Measurements from ENCODE around the gene DRD2. TPM values are rescaled to one million over a fixed set of nuclear protein-coding genes. Genes with fewer than 3 reads are reported as not detected.

The DRD2 gene
- total and polyA plus RNA-seq, 5 donors, result 0.05 TPM; not detected in 4

GRCh38 chr11:113398669-113399430 is 76.3 kb downstream of the DRD2 start:
- DNase-seq, result no peak
- no peak overlapping the region for H3K27ac ChIP-seq (ENCODE audit: low read length)
- 87% methylated on average over 24 of the region's 24 CpGs for WGBS
- intact Hi-C loops (cut with DNase I), result no loop called here
- no peaks in the 10 kb centered on the region for H3K9me3 ChIP-seq (ENCODE audit: control insufficient read depth, low read length)
- H3K4me1 ChIP-seq (ENCODE audit: control insufficient read depth, insufficient read depth, low read length), result no peaks in the 10 kb centered on the region
- ATAC-seq, result no peak
- H3K4me3 ChIP-seq (ENCODE audit: low read length), result no peak overlapping the region
- no peaks in the 10 kb centered on the region for H3K27me3 ChIP-seq (ENCODE audit: control insufficient read depth, insufficient read depth)

- H3K27ac ChIP-seq (ENCODE audit: low read length), result no peak overlapping the region
- no peak for ATAC-seq
- no peaks in the 10 kb centered on the region for H3K9me3 ChIP-seq (ENCODE audit: control insufficient read depth, low read length)
- H3K4me1 ChIP-seq (ENCODE audit: control insufficient read depth, insufficient read depth, low read length), result no peaks in the 10 kb centered on the region
- intact Hi-C loops (cut with DNase I), result no loop called here
- DNase-seq, result no peak
- no peaks in the 10 kb centered on the region for H3K27me3 ChIP-seq (ENCODE audit: control insufficient read depth, insufficient read depth)
- no peak overlapping the region for H3K4me3 ChIP-seq (ENCODE audit: low read length)
- 93% methylated on average over 4 of the region's 4 CpGs for WGBS
Observed at GRCh38 chr11:113397821-113398220, 77.4 kb downstream of the DRD2 start.

DNA sequence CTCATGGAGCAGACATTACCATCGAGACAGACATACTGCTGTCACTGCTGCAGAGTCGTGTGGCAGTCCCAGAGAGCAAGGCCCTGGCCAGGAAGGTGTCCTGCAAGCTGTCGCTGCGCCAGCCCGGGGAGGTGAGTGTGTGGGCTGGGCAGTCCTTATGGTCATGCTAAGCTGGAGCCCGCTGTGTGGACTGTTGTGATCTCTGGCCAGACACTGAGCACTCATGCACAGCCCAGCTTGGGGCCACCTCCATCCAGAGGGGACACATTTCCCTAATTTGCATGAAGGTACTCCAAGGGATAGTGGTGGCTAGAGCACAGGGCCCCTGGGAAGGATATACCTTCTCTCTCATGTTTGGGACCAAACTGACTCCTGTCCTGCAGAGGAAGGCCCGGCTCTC is 78.0 kb downstream of the DRD2 start:
- Histone ChIP-seq H3K4me3 (ENCODE audit: low read length) (no peak overlapping the region), H3K27me3 (ENCODE audit: control insufficient read depth, insufficient read depth) (no peaks in the 10 kb centered on the region), H3K4me1 (ENCODE audit: control insufficient read depth, insufficient read depth, low read length) (no peaks in the 10 kb centered on the region), H3K9me3 (ENCODE audit: control insufficient read depth, low read length) (no peaks in the 10 kb centered on the region), H3K27ac (ENCODE audit: low read length) (no peak overlapping the region)
- intact Hi-C loops (cut with DNase I), result no loop called here
- ATAC-seq (no peak), DNase-seq (no peak)
- WGBS, result 70% methylated on average over 7 of the region's 7 CpGs

DNA sequence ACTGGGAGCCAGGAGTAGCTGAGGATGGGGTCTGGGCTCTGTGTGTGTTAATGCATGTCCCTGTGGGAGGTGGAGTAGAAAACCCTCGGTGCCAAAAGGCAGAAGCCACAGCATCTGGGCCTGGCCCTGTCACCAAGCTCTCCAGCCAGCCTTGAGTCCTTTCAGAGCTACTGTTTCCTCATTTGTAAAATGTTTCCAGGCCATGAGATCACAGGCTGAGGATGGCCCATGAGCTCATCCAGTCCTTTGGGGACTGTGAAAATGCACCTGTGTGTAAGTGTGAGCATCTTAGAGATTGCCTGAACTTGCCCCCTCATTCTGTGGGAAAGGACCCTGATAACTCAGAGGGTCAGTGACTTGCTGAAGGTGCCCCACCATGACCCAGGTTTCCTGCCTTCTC is 78.5 kb downstream of the DRD2 start:
- ATAC-seq (no peak), DNase-seq (no peak)
- 67% methylated on average over 1 of the region's 1 CpG for WGBS

DNA sequence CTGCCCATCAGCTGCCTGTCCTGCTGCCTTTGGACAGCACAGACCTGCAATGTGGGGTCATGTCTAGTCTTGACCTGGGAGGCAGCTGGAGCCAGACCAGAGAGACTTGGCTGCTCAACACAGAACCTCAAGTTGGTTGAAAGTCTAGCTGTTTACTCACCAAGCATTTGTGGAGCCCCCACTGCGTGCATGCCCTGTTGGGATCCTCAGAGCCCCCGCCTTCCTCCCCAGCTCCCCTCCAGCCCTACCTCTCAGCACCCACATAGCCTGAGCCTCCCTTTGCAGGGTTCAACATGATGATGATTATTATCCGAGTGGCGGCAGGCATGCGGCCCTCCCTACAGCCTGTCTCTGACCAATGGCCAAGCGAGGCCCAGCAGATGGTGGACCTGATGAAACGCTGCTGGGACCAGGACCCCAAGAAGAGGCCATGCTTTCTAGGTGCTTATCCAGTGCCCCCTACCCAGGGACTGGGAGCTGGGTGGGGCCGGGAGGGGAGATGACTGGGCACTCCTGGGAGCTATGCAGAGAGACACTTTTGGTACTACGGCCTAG is 79.3 kb downstream of the DRD2 start:
- intact Hi-C loops (cut with DNase I), result no loop called here
- ATAC-seq (no peak), DNase-seq (no peak)
- WGBS, result 93% methylated on average over 9 of the region's 9 CpGs
- Histone ChIP-seq H3K4me1 (ENCODE audit: control insufficient read depth, insufficient read depth, low read length) (no peaks in the 10 kb centered on the region), H3K27ac (ENCODE audit: low read length) (no peak overlapping the region), H3K9me3 (ENCODE audit: control insufficient read depth, low read length) (no peaks in the 10 kb centered on the region), H3K4me3 (ENCODE audit: low read length) (no peak overlapping the region), H3K27me3 (ENCODE audit: control insufficient read depth, insufficient read depth) (no peaks in the 10 kb centered on the region)

More for the DNA sequence above, 78.5 kb downstream of the DRD2 start:
- Histone ChIP-seq H3K27ac (ENCODE audit: low read length) (no peak overlapping the region), H3K4me3 (ENCODE audit: low read length) (no peak overlapping the region), H3K27me3 (ENCODE audit: control insufficient read depth, insufficient read depth) (no peaks in the 10 kb centered on the region), H3K9me3 (ENCODE audit: control insufficient read depth, low read length) (no peaks in the 10 kb centered on the region), H3K4me1 (ENCODE audit: control insufficient read depth, insufficient read depth, low read length) (no peaks in the 10 kb centered on the region)
- intact Hi-C loops (cut with DNase I), result no loop called here

DNA sequence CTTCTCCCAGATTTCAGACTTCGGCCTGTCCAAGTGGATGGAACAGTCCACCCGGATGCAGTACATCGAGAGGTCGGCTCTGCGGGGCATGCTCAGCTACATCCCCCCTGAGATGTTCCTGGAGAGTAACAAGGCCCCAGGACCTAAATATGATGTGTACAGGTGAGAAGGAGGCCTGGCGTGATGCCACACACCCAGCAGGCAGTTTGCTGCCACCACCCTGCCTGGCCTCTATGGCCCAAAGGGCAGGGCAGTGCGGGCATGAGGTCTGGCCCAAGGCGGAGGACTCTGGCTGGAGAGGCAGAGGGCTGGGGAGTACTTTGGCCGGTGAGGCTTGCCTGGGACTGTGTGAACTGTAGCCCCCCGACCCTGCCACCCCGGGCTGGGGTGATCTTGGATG is 80.3 kb downstream of the DRD2 start:
- no peak overlapping the region for H3K4me3 ChIP-seq (ENCODE audit: low read length)
- no peaks in the 10 kb centered on the region for H3K27me3 ChIP-seq (ENCODE audit: control insufficient read depth, insufficient read depth)
- no peak overlapping the region for H3K27ac ChIP-seq (ENCODE audit: low read length)
- H3K4me1 ChIP-seq (ENCODE audit: control insufficient read depth, insufficient read depth, low read length), result no peaks in the 10 kb centered on the region
- no peak for ATAC-seq
- intact Hi-C loops (cut with DNase I), result no loop called here
- no peak for DNase-seq
- WGBS, result 94% methylated on average over 11 of the region's 11 CpGs
- H3K9me3 ChIP-seq (ENCODE audit: control insufficient read depth, low read length), result no peaks in the 10 kb centered on the region

DNA sequence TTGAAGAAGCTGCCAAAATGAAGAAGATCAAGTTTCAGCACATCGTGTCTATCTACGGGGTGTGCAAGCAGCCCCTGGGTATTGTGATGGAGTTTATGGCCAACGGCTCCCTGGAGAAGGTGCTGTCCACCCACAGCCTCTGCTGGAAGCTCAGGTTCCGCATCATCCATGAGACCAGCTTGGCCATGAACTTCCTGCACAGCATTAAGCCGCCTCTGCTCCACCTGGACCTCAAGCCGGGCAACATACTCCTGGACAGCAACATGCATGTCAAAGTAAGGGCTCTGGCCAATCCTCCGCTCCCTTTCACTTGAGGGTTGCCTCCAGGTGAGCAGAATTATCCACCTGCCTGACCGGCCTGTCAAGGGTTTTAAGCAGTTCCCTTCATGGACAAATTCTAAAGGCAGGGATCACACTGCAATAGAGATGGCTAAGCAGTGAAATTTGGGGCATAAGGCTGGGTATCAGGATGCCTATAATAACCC is 81.7 kb downstream of the DRD2 start:
- Histone ChIP-seq H3K4me3 (ENCODE audit: low read length) (no peak overlapping the region), H3K27me3 (ENCODE audit: control insufficient read depth, insufficient read depth) (no peaks in the 10 kb centered on the region), H3K9me3 (ENCODE audit: control insufficient read depth, low read length) (no peaks in the 10 kb centered on the region), H3K27ac (ENCODE audit: low read length) (no peak overlapping the region), H3K4me1 (ENCODE audit: control insufficient read depth, insufficient read depth, low read length) (no peaks in the 10 kb centered on the region)
- intact Hi-C loops (cut with DNase I), result no loop called here
- DNase-seq, result no peak
- 83% methylated on average over 8 of the region's 8 CpGs for WGBS
- no peak for ATAC-seq

DNA sequence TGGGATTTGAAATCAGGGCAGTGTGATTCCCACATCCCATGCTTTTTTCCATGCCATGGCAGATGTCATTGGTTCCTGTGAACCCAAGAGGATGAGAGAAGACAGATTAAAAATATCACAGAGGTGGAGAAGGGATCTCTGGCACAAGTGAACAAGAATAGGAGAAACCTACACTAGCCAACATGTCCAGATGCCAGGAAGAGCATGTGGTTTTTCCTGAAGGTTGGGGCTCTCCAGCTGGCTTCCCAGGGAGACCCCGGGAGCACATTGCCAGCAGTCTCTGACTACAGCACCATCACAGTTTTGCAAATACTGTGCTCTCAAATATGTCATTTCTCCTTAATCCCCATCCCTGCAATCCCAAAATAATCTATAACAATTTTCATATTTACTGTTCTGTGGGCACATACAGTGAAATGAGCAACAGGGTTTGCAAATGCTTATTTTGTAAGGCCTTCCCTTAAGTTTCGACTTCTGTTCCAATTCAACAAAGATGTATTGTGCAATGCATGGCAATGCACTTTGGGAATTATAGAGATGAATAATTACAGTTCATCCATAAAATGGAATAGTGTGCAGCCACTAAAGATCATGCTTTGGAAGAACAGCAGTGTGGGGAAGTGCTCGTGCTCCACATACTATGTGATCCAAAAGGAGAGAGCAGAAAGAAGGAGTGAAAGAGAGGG is 82.8 kb downstream of the DRD2 start:
- WGBS, result 75% methylated on average over 3 of the region's 3 CpGs
- ATAC-seq, result no peak
- DNase-seq, result no peak
- Histone ChIP-seq H3K27ac (ENCODE audit: low read length) (no peak overlapping the region), H3K9me3 (ENCODE audit: control insufficient read depth, low read length) (no peaks in the 10 kb centered on the region), H3K4me1 (ENCODE audit: control insufficient read depth, insufficient read depth, low read length) (no peaks in the 10 kb centered on the region), H3K27me3 (ENCODE audit: control insufficient read depth, insufficient read depth) (no peaks in the 10 kb centered on the region), H3K4me3 (ENCODE audit: low read length) (no peak overlapping the region)
- intact Hi-C loops (cut with DNase I), result no loop called here

GRCh38 chr11:113389272-113389671 is 85.9 kb downstream of the DRD2 start:
- 39% methylated on average over 3 of the region's 3 CpGs for WGBS
- intact Hi-C loops (cut with DNase I), result no loop called here
- ATAC-seq (no peak), DNase-seq (no peak)
- no peak overlapping the region for H3K27ac ChIP-seq (ENCODE audit: low read length)
- no peaks in the 10 kb centered on the region for H3K4me1 ChIP-seq (ENCODE audit: control insufficient read depth, insufficient read depth, low read length)
- no peaks in the 10 kb centered on the region for H3K9me3 ChIP-seq (ENCODE audit: control insufficient read depth, low read length)
- H3K4me3 ChIP-seq (ENCODE audit: low read length), result no peak overlapping the region
- no peaks in the 10 kb centered on the region for H3K27me3 ChIP-seq (ENCODE audit: control insufficient read depth, insufficient read depth)

- H3K9me3 ChIP-seq (ENCODE audit: control insufficient read depth, low read length), result no peaks in the 10 kb centered on the region
- H3K4me1 ChIP-seq (ENCODE audit: control insufficient read depth, insufficient read depth, low read length), result no peaks in the 10 kb centered on the region
- intact Hi-C loops (cut with DNase I), result no loop called here
- H3K4me3 ChIP-seq (ENCODE audit: low read length), result no peak within 1 kb of the TSS
- no peak for ATAC-seq
- H3K27ac ChIP-seq (ENCODE audit: low read length), result no peak within 1 kb of the TSS
- H3K27me3 ChIP-seq (ENCODE audit: control insufficient read depth, insufficient read depth), result no peaks in the 10 kb centered on the region
- 12% methylated on average over 46 of the region's 46 CpGs for WGBS
- DNase-seq, result no peak
Observed at GRCh38 chr11:113387605-113388211, 87.5 kb downstream of the DRD2 start, which contains the start of gene ANKK1. Gene ANKK1 (plus strand): TSS chr11:113387779. CDS start chr11:113387885, 106 bp downstream.

DNA sequence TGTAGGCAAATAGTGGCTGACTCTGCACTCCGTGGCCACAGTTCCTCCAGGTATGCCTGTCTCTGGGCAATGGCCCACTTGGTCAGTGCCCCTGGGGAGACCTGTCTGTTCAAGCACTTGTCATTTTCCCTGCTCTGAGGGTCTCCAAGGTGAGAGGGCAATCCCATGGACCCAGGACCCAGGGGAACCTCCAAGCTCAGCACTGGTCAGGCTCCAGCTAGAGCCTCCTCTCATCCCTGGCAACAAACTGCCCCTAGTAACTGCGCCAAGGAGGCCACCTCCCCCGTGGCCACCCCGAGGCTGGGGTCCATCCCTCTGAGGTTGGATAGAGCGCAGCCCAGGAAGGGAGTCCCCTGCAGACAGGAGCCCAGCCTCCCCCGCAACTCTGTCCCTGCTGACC is 88.3 kb downstream of the DRD2 start:
- 82% methylated on average over 6 of the region's 6 CpGs for WGBS
- Histone ChIP-seq H3K27me3 (ENCODE audit: control insufficient read depth, insufficient read depth) (no peaks in the 10 kb centered on the region), H3K27ac (ENCODE audit: low read length) (no peak overlapping the region), H3K4me1 (ENCODE audit: control insufficient read depth, insufficient read depth, low read length) (no peaks in the 10 kb centered on the region), H3K4me3 (ENCODE audit: low read length) (no peak overlapping the region), H3K9me3 (ENCODE audit: control insufficient read depth, low read length) (no peaks in the 10 kb centered on the region)
- DNase-seq (no peak), ATAC-seq (no peak)
- intact Hi-C loops (cut with DNase I), result no loop called here

Measured in right cardiac atrium (tissue), 5 donors.